Neutrophil (primary cell): ENCODE measurements around the gene ARFGEF3.

Source experiments
- H3K27ac ChIP-seq: fragments of 200-600 bp; sonication (generic); 2 replicates; pipeline ENCODE4 v1.5.1; 2016; ENCODE audit warnings: mild to moderate bottlenecking, moderate library complexity
- H3K27me3 ChIP-seq: fragments of 200-600 bp; sonication (generic); 2 replicates; pipeline ENCODE4 v1.6.0; 2016; ENCODE audit warnings: mild to moderate bottlenecking
- H3K36me3 ChIP-seq: fragments of 200-600 bp; sonication (generic); 2 replicates; pipeline ENCODE4 v1.5.1; 2017
- H3K4me1 ChIP-seq, 2 experiments: fragments of 200-600 bp in 1 of 2; sonication (generic) in 1 of 2; 1 replicate in 1 of 2; 2 replicates in 1 of 2; pipeline versions ENCODE4 v1.5.1 to v1.6.1; 2013 to 2016; ENCODE audit warnings: low read depth in 1 of 2, low read length in 1 of 2, mild to moderate bottlenecking in 1 of 2, moderate library complexity in 1 of 2; ENCODE audit not compliant: control insufficient read depth in 1 of 2, insufficient read depth in 1 of 2
- H3K4me3 ChIP-seq, 2 experiments: fragments of 200-600 bp in 1 of 2; sonication (generic) in 1 of 2; 1 replicate in 1 of 2; 2 replicates in 1 of 2; pipeline ENCODE4 v1.5.1; 2013 to 2016; ENCODE audit warnings: low read depth in 1 of 2, low read length in 1 of 2, mild to moderate bottlenecking in 1 of 2, moderate library complexity in 1 of 2
- H3K9me3 ChIP-seq: fragments of 200-600 bp; sonication (generic); 2 replicates; pipeline ENCODE4 v1.5.1; 2016
- CTCF ChIP-seq: fragments of 200-600 bp; sonication (generic); IDR thresholded peaks from 2 replicates; pipeline ENCODE4 v1.5.1; 2016; ENCODE audit warnings: antibody characterized with exemption

The ARFGEF3 gene

GRCh38 chr6:138258991-138259390 lies 97.3 kb downstream of the ARFGEF3 start:
- H3K4me1 ChIP-seq = no peaks in the 10 kb centered on the region
- no peak for TF ChIP-seq CTCF
- no peak overlapping the region for H3K4me3 ChIP-seq
- no peaks in the 10 kb centered on the region for H3K27me3 ChIP-seq
- H3K27ac ChIP-seq = no peak overlapping the region
- no peaks in the 10 kb centered on the region for H3K36me3 ChIP-seq
- no peaks in the 10 kb centered on the region for H3K9me3 ChIP-seq

- Histone ChIP-seq H3K27ac (no peak overlapping the region), H3K4me3 (no peak overlapping the region), H3K9me3 (no peaks in the 10 kb centered on the region), H3K36me3 (no peaks in the 10 kb centered on the region), H3K27me3 (no peaks in the 10 kb centered on the region), H3K4me1 (no peaks in the 10 kb centered on the region)
- TF ChIP-seq CTCF = no peak
Measured at GRCh38 chr6:138261116-138261780, 99.5 kb downstream of the ARFGEF3 start.

GRCh38 chr6:138263963-138264362 lies 102.2 kb downstream of the ARFGEF3 start:
- no peaks in the 10 kb centered on the region for H3K27me3 ChIP-seq
- H3K36me3 ChIP-seq = no peaks in the 10 kb centered on the region
- H3K9me3 ChIP-seq = no peaks in the 10 kb centered on the region
- H3K4me3 ChIP-seq = no peak overlapping the region
- TF ChIP-seq CTCF = no peak
- H3K27ac ChIP-seq = no peak overlapping the region
- H3K4me1 ChIP-seq = no peaks in the 10 kb centered on the region

- Histone ChIP-seq H3K27me3 (no peaks in the 10 kb centered on the region), H3K9me3 (no peaks in the 10 kb centered on the region), H3K36me3 (no peaks in the 10 kb centered on the region), H3K4me3 (no peak overlapping the region), H3K4me1 (no peaks in the 10 kb centered on the region), H3K27ac (no peak overlapping the region)
- TF ChIP-seq CTCF = no peak
Measured at GRCh38 chr6:138264372-138264880, 102.7 kb downstream of the ARFGEF3 start.

GRCh38 chr6:138266095-138266494 lies 104.4 kb downstream of the ARFGEF3 start:
- no peaks in the 10 kb centered on the region for H3K27me3 ChIP-seq
- no peaks in the 10 kb centered on the region for H3K9me3 ChIP-seq
- H3K4me3 ChIP-seq = no peak overlapping the region
- TF ChIP-seq CTCF = no peak
- no peak overlapping the region for H3K27ac ChIP-seq
- no peaks in the 10 kb centered on the region for H3K4me1 ChIP-seq
- no peaks in the 10 kb centered on the region for H3K36me3 ChIP-seq
